ENCODE data around the gene RBCK1.

GRCh38 chr20:404088-404487 is 4.0 kb upstream of the RBCK1 start:
- TF ChIP-seq CTCF (conservative IDR thresholded peaks at IDR 0.05) (no peak), ZFX (IDR thresholded peaks at IDR 0.05) (no peak)
